GM23338 (cell line): ENCODE results near the gene FLT1. TPM values are rescaled to one million over a fixed set of nuclear protein-coding genes. Genes with fewer than 3 reads are reported as not detected.

ENCODE experiments used
- ATAC-seq: fragments of 200-7000 bp; cut with Tn5 transposase; 3 replicates; pipeline ENCODE4 v1.9.1; 2020
- DNase-seq: peaks from one replicate; pipeline ENCODE4 v3.0.0-alpha.2; 2015; ENCODE audit warnings: low spot score
- H2AFZ ChIP-seq: fragments of 200-600 bp; sonication (generic); 2 replicates; pipeline ENCODE4 v1.8.0; 2016; ENCODE audit warnings: antibody characterized with exemption, mild to moderate bottlenecking, moderate library complexity
- H3F3A ChIP-seq: fragments of 200-600 bp; sonication (generic); replicated peaks from 2 replicates; pipeline ENCODE4 v1.8.0; 2017; ENCODE audit warnings: antibody characterized with exemption, mixed run types, low read depth
- H3K27ac ChIP-seq: fragments of 200-600 bp; sonication (generic); 2 replicates; pipeline ENCODE4 v1.6.1; 2016; ENCODE audit warnings: low read depth
- H3K27me3 ChIP-seq: fragments of 200-600 bp; sonication (generic); 2 replicates; pipeline ENCODE4 v1.8.0; 2016; ENCODE audit warnings: mild to moderate bottlenecking, mixed run types, moderate library complexity; ENCODE audit not compliant: insufficient read depth
- H3K36me3 ChIP-seq: fragments of 200-600 bp; sonication (generic); 2 replicates; pipeline ENCODE4 v1.8.0; 2016; ENCODE audit warnings: mild to moderate bottlenecking; ENCODE audit not compliant: insufficient read depth
- H3K4me1 ChIP-seq: fragments of 200-600 bp; sonication (generic); 2 replicates; pipeline ENCODE4 v1.8.0; 2016; ENCODE audit warnings: mild to moderate bottlenecking, moderate library complexity; ENCODE audit not compliant: insufficient read depth
- H3K4me2 ChIP-seq: fragments of 200-600 bp; sonication (generic); 2 replicates; pipeline ENCODE4 v1.7.1; 2017; ENCODE audit warnings: mixed run types
- H3K4me3 ChIP-seq: fragments of 200-600 bp; sonication (generic); 2 replicates; pipeline ENCODE4 v1.6.1; 2016; ENCODE audit warnings: mixed run types
- H3K79me2 ChIP-seq: fragments of 200-600 bp; sonication (generic); replicated peaks from 2 replicates; pipeline ENCODE4 v1.8.0; 2017; ENCODE audit warnings: mild to moderate bottlenecking; ENCODE audit not compliant: insufficient read depth
- H3K9me2 ChIP-seq: fragments of 200-600 bp; sonication (generic); 2 replicates; pipeline ENCODE4 v1.8.0; 2017; ENCODE audit not compliant: insufficient read depth
- H4K20me1 ChIP-seq: fragments of 200-600 bp; sonication (generic); replicated peaks from 2 replicates; pipeline ENCODE4 v1.8.0; 2017; ENCODE audit warnings: mild to moderate bottlenecking; ENCODE audit not compliant: insufficient read depth
- H3K27ac Mint-ChIP-seq: 2 replicates; pipeline ENCODE4 v1.8.0; 2020; ENCODE audit warnings: inconsistent platforms, mild to moderate bottlenecking, moderate library complexity, mixed read lengths
- H3K27me3 Mint-ChIP-seq: 3 replicates; pipeline ENCODE4 v1.8.0; 2022; ENCODE audit warnings: low read depth, mild to moderate bottlenecking, moderate library complexity, mixed read lengths, inconsistent platforms; ENCODE audit not compliant: insufficient read depth, poor library complexity
- H3K36me3 Mint-ChIP-seq: 3 replicates; pipeline ENCODE4 v1.8.0; 2021; ENCODE audit warnings: low read depth, mild to moderate bottlenecking, inconsistent platforms, moderate library complexity, mixed read lengths
- H3K4me1 Mint-ChIP-seq: 3 replicates; pipeline ENCODE4 v1.8.0; 2020; ENCODE audit warnings: mild to moderate bottlenecking, inconsistent platforms, mixed read lengths
- H3K4me3 Mint-ChIP-seq: 3 replicates; pipeline ENCODE4 v1.8.0; 2021; ENCODE audit warnings: moderate library complexity, mild to moderate bottlenecking, inconsistent platforms, mixed read lengths
- H3K9me3 Mint-ChIP-seq: 3 replicates; pipeline ENCODE4 v1.8.0; 2020; ENCODE audit warnings: moderate library complexity, mild to moderate bottlenecking, inconsistent platforms, mixed read lengths
- CREB1 ChIP-seq: fragments of 250-450 bp; sonication (Bioruptor Pico); IDR thresholded peaks from 2 replicates; pipeline ENCODE4 v1.5.0; 2020; ENCODE audit warnings: low read depth, mild to moderate bottlenecking, moderate library complexity
- EZH2 ChIP-seq: fragments of 200-600 bp; sonication (generic); IDR thresholded peaks from one replicate; pipeline ENCODE4 v1.8.0; 2017; ENCODE audit warnings: antibody characterized with exemption, mild to moderate bottlenecking, low read depth; ENCODE audit not compliant: unreplicated experiment
- EZH2phosphoT487 ChIP-seq: fragments of 200-600 bp; sonication (generic); IDR thresholded peaks from one replicate; pipeline ENCODE4 v1.8.1; 2018; ENCODE audit warnings: antibody characterized with exemption; ENCODE audit not compliant: unreplicated experiment
- JUNB ChIP-seq: IDR thresholded peaks from one replicate; pipeline ENCODE4 v1.6.1; 2016; ENCODE audit warnings: antibody characterized with exemption; ENCODE audit not compliant: unreplicated experiment
- NANOG ChIP-seq: IDR thresholded peaks from 2 replicates; pipeline ENCODE4 v1.6.1; 2016; ENCODE audit warnings: antibody characterized with exemption, borderline replicate concordance
- POLR2AphosphoS5 ChIP-seq: IDR thresholded peaks from 2 replicates; pipeline ENCODE4 v1.6.1; 2016; ENCODE audit warnings: antibody characterized with exemption, low read depth
- STAT1 ChIP-seq: IDR thresholded peaks from one replicate; pipeline ENCODE4 v1.6.1; 2016; ENCODE audit warnings: antibody characterized with exemption; ENCODE audit not compliant: unreplicated experiment
- ZNF114 ChIP-seq: fragments of 250-450 bp; sonication (Bioruptor Pico); IDR thresholded peaks from 2 replicates; pipeline ENCODE4 v1.5.0; 2020; ENCODE audit warnings: mild to moderate bottlenecking, moderate library complexity
- ZNF331 ChIP-seq: fragments of 250-450 bp; sonication (Bioruptor Pico); IDR thresholded peaks from 2 replicates; pipeline ENCODE4 v1.5.0; 2020; ENCODE audit warnings: low read depth, mild to moderate bottlenecking, moderate library complexity
- polyA plus RNA-seq: library from polyadenylated mRNA; unstranded; fragments of >200 nt; fragmentation: Nextera tagmentation; extraction: Ambion mirVana; gene quantifications from 2 replicates; pipeline ENCODE4 v1.2.1, GENCODE V29; 2016
- total RNA-seq: library from RNA; depleted of rRNA; stranded (reverse); fragments of >200 nt; shearing (Covaris generic); gene quantifications from 2 replicates; pipeline ENCODE4 v1.2.3, GENCODE V29; 2014
- TF ChIP-seq, protein P1 (sequence below): IDR thresholded peaks from one replicate; pipeline ENCODE4 v1.6.1; 2018; ENCODE audit warnings: antibody characterized with exemption; ENCODE audit not compliant: unreplicated experiment
- TF ChIP-seq, protein P2 (sequence below): fragments of 250-450 bp; sonication (Bioruptor Pico); IDR thresholded peaks from 2 replicates; pipeline ENCODE4 v1.5.0; 2020; ENCODE audit warnings: mild to moderate bottlenecking, moderate library complexity
- TF ChIP-seq, protein P3 (sequence below), 2 experiments: fragments of 200-600 bp in 1 of 2; sonication (generic) in 1 of 2; conservative IDR thresholded peaks; 2 replicates each; pipeline versions ENCODE4 v1.5.1 to v1.6.1; 2016 to 2017; ENCODE audit warnings: antibody characterized with exemption in 2 of 2, low read depth in 2 of 2, mild to moderate bottlenecking in 2 of 2, moderate library complexity in 1 of 2
- TF ChIP-seq, protein P4 (sequence below): IDR thresholded peaks from 2 replicates; pipeline ENCODE4 v1.6.1; 2016; ENCODE audit warnings: antibody characterized with exemption

Gene FLT1
- total and polyA plus RNA-seq, 2 experiments from 2014 or later: 26.8 to 116 TPM

DNA sequence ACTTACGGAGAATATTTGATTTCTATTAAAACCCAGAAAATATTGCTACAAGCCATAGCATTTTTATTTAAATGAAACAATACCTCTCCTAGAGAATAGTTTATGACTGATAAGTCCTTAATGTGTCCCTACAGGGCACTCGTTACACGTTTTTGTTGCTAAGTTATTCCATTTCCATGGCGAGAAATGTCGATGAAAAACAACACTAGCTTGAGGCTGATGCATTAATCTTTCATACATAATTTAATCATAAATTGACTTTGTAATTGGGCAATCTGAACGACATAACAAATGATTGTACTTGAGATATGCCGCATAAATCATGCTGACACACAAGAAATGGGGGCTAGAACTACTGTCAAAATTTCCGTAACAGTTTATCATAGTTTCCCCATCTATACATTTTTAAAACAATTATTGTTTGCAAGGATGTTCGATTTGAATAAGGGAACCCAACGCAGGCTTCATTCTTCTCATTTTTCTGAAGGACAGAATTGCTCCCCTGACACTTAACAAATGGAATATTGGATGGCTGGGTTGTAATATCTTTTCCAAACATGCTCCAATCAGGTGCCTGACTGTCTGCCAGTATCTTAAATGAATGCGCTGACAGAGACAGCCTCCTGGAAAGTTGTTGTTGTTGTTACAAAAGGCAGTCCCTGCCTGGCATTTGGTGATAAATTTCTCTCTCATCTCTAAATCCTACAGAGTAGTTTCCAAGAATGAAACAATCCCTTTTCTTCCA lies 61.9 kb downstream of the FLT1 start:
- Mint-ChIP-seq H3K4me3 (no peak overlapping the region), H3K27ac (peak overlapping the region; percentile 73), H3K27me3 (no peaks in the 10 kb centered on the region), H3K36me3 (peaks cover 79% of the 10 kb centered on the region), H3K4me1 (peaks cover 94% of the 10 kb centered on the region), H3K9me3 (no peaks in the 10 kb centered on the region)
- Histone ChIP-seq H3K4me2 (no peak overlapping the region), H4K20me1 (no peaks in the 10 kb centered on the region), H3K27ac (peak overlapping the region; percentile 93; the same call in 1 of the 2 replicates), H3K4me3 (no peak overlapping the region), H3F3A (peaks cover 3% of the 10 kb centered on the region; the same call in 1 of the 2 replicates), H3K9me2 (no peaks in the 10 kb centered on the region), H2AFZ (no peak overlapping the region), H3K27me3 (no peaks in the 10 kb centered on the region), H3K4me1 (peaks cover 74% of the 10 kb centered on the region), H3K79me2 (peaks cover 7% of the 10 kb centered on the region; the same call in 1 of the 2 replicates), H3K36me3 (no peaks in the 10 kb centered on the region)
- no peak for DNase-seq
- ATAC-seq: no peak
- TF ChIP-seq, protein P1, sequence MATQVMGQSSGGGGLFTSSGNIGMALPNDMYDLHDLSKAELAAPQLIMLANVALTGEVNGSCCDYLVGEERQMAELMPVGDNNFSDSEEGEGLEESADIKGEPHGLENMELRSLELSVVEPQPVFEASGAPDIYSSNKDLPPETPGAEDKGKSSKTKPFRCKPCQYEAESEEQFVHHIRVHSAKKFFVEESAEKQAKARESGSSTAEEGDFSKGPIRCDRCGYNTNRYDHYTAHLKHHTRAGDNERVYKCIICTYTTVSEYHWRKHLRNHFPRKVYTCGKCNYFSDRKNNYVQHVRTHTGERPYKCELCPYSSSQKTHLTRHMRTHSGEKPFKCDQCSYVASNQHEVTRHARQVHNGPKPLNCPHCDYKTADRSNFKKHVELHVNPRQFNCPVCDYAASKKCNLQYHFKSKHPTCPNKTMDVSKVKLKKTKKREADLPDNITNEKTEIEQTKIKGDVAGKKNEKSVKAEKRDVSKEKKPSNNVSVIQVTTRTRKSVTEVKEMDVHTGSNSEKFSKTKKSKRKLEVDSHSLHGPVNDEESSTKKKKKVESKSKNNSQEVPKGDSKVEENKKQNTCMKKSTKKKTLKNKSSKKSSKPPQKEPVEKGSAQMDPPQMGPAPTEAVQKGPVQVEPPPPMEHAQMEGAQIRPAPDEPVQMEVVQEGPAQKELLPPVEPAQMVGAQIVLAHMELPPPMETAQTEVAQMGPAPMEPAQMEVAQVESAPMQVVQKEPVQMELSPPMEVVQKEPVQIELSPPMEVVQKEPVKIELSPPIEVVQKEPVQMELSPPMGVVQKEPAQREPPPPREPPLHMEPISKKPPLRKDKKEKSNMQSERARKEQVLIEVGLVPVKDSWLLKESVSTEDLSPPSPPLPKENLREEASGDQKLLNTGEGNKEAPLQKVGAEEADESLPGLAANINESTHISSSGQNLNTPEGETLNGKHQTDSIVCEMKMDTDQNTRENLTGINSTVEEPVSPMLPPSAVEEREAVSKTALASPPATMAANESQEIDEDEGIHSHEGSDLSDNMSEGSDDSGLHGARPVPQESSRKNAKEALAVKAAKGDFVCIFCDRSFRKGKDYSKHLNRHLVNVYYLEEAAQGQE: no peak
- TF ChIP-seq JUNB: no peak
- no peak for TF ChIP-seq EZH2
- TF ChIP-seq CREB1: no peak
- TF ChIP-seq, protein P2, sequence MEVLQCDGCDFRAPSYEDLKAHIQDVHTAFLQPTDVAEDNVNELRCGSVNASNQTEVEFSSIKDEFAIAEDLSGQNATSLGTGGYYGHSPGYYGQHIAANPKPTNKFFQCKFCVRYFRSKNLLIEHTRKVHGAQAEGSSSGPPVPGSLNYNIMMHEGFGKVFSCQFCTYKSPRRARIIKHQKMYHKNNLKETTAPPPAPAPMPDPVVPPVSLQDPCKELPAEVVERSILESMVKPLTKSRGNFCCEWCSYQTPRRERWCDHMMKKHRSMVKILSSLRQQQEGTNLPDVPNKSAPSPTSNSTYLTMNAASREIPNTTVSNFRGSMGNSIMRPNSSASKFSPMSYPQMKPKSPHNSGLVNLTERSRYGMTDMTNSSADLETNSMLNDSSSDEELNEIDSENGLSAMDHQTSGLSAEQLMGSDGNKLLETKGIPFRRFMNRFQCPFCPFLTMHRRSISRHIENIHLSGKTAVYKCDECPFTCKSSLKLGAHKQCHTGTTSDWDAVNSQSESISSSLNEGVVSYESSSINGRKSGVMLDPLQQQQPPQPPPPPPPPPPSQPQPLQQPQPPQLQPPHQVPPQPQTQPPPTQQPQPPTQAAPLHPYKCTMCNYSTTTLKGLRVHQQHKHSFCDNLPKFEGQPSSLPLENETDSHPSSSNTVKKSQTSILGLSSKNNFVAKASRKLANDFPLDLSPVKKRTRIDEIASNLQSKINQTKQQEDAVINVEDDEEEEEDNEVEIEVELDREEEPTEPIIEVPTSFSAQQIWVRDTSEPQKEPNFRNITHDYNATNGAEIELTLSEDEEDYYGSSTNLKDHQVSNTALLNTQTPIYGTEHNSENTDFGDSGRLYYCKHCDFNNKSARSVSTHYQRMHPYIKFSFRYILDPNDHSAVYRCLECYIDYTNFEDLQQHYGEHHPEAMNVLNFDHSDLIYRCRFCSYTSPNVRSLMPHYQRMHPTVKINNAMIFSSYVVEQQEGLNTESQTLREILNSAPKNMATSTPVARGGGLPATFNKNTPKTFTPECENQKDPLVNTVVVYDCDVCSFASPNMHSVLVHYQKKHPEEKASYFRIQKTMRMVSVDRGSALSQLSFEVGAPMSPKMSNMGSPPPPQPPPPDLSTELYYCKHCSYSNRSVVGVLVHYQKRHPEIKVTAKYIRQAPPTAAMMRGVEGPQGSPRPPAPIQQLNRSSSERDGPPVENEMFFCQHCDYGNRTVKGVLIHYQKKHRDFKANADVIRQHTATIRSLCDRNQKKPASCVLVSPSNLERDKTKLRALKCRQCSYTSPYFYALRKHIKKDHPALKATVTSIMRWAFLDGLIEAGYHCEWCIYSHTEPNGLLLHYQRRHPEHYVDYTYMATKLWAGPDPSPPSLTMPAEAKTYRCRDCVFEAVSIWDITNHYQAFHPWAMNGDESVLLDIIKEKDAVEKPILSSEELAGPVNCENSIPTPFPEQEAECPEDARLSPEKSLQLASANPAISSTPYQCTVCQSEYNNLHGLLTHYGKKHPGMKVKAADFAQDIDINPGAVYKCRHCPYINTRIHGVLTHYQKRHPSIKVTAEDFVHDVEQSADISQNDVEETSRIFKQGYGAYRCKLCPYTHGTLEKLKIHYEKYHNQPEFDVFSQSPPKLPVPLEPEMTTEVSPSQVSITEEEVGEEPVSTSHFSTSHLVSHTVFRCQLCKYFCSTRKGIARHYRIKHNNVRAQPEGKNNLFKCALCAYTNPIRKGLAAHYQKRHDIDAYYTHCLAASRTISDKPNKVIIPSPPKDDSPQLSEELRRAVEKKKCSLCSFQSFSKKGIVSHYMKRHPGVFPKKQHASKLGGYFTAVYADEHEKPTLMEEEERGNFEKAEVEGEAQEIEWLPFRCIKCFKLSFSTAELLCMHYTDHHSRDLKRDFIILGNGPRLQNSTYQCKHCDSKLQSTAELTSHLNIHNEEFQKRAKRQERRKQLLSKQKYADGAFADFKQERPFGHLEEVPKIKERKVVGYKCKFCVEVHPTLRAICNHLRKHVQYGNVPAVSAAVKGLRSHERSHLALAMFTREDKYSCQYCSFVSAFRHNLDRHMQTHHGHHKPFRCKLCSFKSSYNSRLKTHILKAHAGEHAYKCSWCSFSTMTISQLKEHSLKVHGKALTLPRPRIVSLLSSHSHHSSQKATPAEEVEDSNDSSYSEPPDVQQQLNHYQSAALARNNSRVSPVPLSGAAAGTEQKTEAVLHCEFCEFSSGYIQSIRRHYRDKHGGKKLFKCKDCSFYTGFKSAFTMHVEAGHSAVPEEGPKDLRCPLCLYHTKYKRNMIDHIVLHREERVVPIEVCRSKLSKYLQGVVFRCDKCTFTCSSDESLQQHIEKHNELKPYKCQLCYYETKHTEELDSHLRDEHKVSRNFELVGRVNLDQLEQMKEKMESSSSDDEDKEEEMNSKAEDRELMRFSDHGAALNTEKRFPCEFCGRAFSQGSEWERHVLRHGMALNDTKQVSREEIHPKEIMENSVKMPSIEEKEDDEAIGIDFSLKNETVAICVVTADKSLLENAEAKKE (CRISPR knock-in tag): no peak
- no peak for TF ChIP-seq POLR2AphosphoS5
- TF ChIP-seq EZH2phosphoT487: no peak
- TF ChIP-seq ZNF114: no peak
- no peak for TF ChIP-seq ZNF331 (CRISPR knock-in tag)
- TF ChIP-seq STAT1: no peak
- TF ChIP-seq, protein P3, sequence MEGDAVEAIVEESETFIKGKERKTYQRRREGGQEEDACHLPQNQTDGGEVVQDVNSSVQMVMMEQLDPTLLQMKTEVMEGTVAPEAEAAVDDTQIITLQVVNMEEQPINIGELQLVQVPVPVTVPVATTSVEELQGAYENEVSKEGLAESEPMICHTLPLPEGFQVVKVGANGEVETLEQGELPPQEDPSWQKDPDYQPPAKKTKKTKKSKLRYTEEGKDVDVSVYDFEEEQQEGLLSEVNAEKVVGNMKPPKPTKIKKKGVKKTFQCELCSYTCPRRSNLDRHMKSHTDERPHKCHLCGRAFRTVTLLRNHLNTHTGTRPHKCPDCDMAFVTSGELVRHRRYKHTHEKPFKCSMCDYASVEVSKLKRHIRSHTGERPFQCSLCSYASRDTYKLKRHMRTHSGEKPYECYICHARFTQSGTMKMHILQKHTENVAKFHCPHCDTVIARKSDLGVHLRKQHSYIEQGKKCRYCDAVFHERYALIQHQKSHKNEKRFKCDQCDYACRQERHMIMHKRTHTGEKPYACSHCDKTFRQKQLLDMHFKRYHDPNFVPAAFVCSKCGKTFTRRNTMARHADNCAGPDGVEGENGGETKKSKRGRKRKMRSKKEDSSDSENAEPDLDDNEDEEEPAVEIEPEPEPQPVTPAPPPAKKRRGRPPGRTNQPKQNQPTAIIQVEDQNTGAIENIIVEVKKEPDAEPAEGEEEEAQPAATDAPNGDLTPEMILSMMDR (conservative IDR thresholded peaks at IDR 0.05; ENCODE audit: low read depth in 2 of 2): no peak
- no peak for TF ChIP-seq NANOG
- TF ChIP-seq, protein P4, sequence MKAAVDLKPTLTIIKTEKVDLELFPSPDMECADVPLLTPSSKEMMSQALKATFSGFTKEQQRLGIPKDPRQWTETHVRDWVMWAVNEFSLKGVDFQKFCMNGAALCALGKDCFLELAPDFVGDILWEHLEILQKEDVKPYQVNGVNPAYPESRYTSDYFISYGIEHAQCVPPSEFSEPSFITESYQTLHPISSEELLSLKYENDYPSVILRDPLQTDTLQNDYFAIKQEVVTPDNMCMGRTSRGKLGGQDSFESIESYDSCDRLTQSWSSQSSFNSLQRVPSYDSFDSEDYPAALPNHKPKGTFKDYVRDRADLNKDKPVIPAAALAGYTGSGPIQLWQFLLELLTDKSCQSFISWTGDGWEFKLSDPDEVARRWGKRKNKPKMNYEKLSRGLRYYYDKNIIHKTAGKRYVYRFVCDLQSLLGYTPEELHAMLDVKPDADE: no peak
